ENCODE data around the gene EML3. TPM values are rescaled to one million over a fixed set of nuclear protein-coding genes. Genes with fewer than 3 reads are reported as not detected.
"Not testable (repeated sequence)": the region's sequence is repeated elsewhere in the genome, so short reads cannot be mapped to it uniquely, and the experiment has no call there.

The EML3 gene
- total and polyA plus RNA-seq, 2 of the 13 experiments (the other 11 are each of a cell fraction or from before 2014, with no cell fraction given): 10.6 to 12.3 TPM

DNA sequence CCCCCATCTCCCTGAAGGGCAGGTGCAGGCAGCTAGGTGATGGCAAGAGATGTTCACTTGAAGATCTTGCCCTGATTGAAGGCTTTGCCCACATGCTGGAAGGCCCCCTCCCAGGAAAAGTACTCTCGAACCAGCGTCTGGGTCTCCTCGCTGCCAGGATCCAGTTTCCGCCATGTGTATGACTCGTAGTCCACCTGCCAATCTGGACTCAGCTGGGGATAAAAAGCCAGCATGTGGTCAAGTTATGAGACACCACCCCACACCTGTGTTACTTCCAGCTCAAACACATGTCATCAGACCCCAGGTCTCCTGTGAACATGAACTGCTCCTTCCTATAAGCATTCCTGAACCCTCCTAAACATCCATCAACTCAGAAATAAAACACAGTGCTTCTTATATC lies 52.9 kb downstream of the EML3 start:
- FAIRE-seq; ATAC-seq; H3K4me2 ChIP-seq (ENCODE audit: low read depth, low read length); H3K27me3 ChIP-seq (ENCODE audit: control insufficient read depth in 1 of 2, insufficient read depth in 2 of 2, low read length in 2 of 2); DNase-seq (ENCODE audit: low spot score); H3K9ac ChIP-seq (ENCODE audit: insufficient read depth, low read depth, low read length); H3K4me3 ChIP-seq (replicated peaks in 1 of 3; ENCODE audit: insufficient read depth in 1 of 3, low read depth in 2 of 3, low read length in 3 of 3); H2AFZ ChIP-seq (ENCODE audit: low read length); H3K79me2 ChIP-seq (ENCODE audit: insufficient read depth, low read length); H3K9me3 ChIP-seq (ENCODE audit: low read length): not testable (repeated sequence)
- BruUV-seq (replicated peaks): TSS peak; percentile 98
- Histone ChIP-seq H3K36me3 (replicated peaks in 1 of 2; ENCODE audit: control insufficient read depth in 1 of 2, insufficient read depth in 2 of 2, low read length in 2 of 2) (peaks cover 10 to 58% of the 10 kb centered on the region in 2 experiments), H3K27ac (ENCODE audit: extremely low read length, insufficient read depth, low read length) (peak overlapping the region; percentile 47), H3K4me1 (ENCODE audit: insufficient read depth, low read length) (peaks cover 70% of the 10 kb centered on the region), H4K20me1 (ENCODE audit: insufficient read depth, low read length) (peaks cover 14% of the 10 kb centered on the region; the same call in 1 of the 2 replicates)
- WGBS (ENCODE audit: low lambda C conversion rate): 100% methylated on average over 2 of the region's 5 CpGs
- POLR2A ChIA-PET: interaction anchor here (1.2 to 2.3 kb wide), 6 partner anchors 8 to 112 kb away, joined by 3 to 22 read pairs (median 4); partner anchors contain the start of genes AHNAK, EEF1G, LBHD1 and TUT1
- peak; percentile 25; the same call in 1 of the 2 replicates for TF ChIP-seq POLR2AphosphoS5 (IDR thresholded peaks at IDR 0.05; ENCODE audit: low read depth, low read length)
- in situ Hi-C loops (cut with HindIII; ENCODE audit: extremely low pct_ligation_motif_present, low pct_unique_long_range_greater_than_20kb): loop anchor here (5.0 kb wide), 1 partner anchor 162 kb away; no protein-coding TSS in a partner anchor
- CTCF ChIA-PET (ENCODE audit: low intra/inter-chr PET ratio, low total read pairs): interaction anchor here (0.7 to 2.9 kb wide), 5 partner anchors 11 to 179 kb away, joined by 3 to 32 read pairs (median 10); no protein-coding TSS in a partner anchor
- intact Hi-C loops (cut with micrococcal nuclease; ENCODE audit: unreplicated experiment): loop anchor here (1.0 to 2.0 kb wide), 3 partner anchors 17 to 165 kb away; no protein-coding TSS in a partner anchor

- Histone ChIP-seq H3K27me3 (ENCODE audit: control insufficient read depth in 1 of 2, insufficient read depth in 2 of 2, low read length in 2 of 2) (no peaks in the 10 kb centered on the region), H3K36me3 (replicated peaks in 1 of 2; ENCODE audit: control insufficient read depth in 1 of 2, insufficient read depth in 2 of 2, low read length in 2 of 2) (peaks cover 10 to 56% of the 10 kb centered on the region in 2 experiments), H2AFZ (ENCODE audit: low read length) (no peak overlapping the region), H3K4me2 (ENCODE audit: low read depth, low read length) (no peak overlapping the region), H3K4me1 (ENCODE audit: insufficient read depth, low read length) (peaks cover 70% of the 10 kb centered on the region), H3K79me2 (ENCODE audit: insufficient read depth, low read length) (peaks cover 6% of the 10 kb centered on the region), H3K9ac (ENCODE audit: insufficient read depth, low read depth, low read length) (no peak overlapping the region), H3K4me3 (replicated peaks in 1 of 3; ENCODE audit: insufficient read depth in 1 of 3, low read depth in 2 of 3, low read length in 3 of 3) (no peak overlapping the region), H3K9me3 (ENCODE audit: low read length) (no peaks in the 10 kb centered on the region), H4K20me1 (ENCODE audit: insufficient read depth, low read length) (peaks cover 14% of the 10 kb centered on the region; the same call in 1 of the 2 replicates), H3K27ac (ENCODE audit: extremely low read length, insufficient read depth, low read length) (no peak overlapping the region)
- ChIA-PET POLR2A (interaction anchor here (0.7 to 1.6 kb wide), 5 partner anchors 12 to 61 kb away, joined by 3 to 5 read pairs (median 3); partner anchors contain the start of genes AHNAK, EEF1G and TUT1), CTCF (ENCODE audit: low intra/inter-chr PET ratio, low total read pairs) (interaction anchor here (2.4 to 2.9 kb wide), 2 partner anchors 16 to 165 kb away, joined by 10 to 19 read pairs; no protein-coding TSS in a partner anchor)
- intact Hi-C loops (cut with micrococcal nuclease; ENCODE audit: unreplicated experiment): no loop called here
- in situ Hi-C loops (cut with HindIII; ENCODE audit: extremely low pct_ligation_motif_present, low pct_unique_long_range_greater_than_20kb): loop anchor here (5.0 kb wide), 1 partner anchor 162 kb away; no protein-coding TSS in a partner anchor
- BruUV-seq (replicated peaks): no TSS peak
- FAIRE-seq: no peak
- no peak for DNase-seq (ENCODE audit: low spot score)
- 95% methylated on average over 8 of the region's 8 CpGs for WGBS (ENCODE audit: low lambda C conversion rate)
- ATAC-seq: no peak
- TF ChIP-seq FLYWCH1 (CRISPR knock-in tag; IDR thresholded peaks at IDR 0.05): no peak
- TF ChIP-seq, protein P1, sequence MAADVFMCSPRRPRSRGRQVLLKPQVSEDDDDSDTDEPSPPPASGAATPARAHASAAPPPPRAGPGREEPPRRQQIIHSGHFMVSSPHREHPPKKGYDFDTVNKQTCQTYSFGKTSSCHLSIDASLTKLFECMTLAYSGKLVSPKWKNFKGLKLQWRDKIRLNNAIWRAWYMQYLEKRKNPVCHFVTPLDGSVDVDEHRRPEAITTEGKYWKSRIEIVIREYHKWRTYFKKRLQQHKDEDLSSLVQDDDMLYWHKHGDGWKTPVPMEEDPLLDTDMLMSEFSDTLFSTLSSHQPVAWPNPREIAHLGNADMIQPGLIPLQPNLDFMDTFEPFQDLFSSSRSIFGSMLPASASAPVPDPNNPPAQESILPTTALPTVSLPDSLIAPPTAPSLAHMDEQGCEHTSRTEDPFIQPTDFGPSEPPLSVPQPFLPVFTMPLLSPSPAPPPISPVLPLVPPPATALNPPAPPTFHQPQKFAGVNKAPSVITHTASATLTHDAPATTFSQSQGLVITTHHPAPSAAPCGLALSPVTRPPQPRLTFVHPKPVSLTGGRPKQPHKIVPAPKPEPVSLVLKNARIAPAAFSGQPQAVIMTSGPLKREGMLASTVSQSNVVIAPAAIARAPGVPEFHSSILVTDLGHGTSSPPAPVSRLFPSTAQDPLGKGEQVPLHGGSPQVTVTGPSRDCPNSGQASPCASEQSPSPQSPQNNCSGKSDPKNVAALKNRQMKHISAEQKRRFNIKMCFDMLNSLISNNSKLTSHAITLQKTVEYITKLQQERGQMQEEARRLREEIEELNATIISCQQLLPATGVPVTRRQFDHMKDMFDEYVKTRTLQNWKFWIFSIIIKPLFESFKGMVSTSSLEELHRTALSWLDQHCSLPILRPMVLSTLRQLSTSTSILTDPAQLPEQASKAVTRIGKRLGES (CRISPR knock-in tag; IDR thresholded peaks at IDR 0.05; ENCODE audit: borderline replicate concordance): no peak
- TF ChIP-seq ZFP90 (CRISPR knock-in tag; IDR thresholded peaks at IDR 0.05; ENCODE audit: borderline replicate concordance): no peak
- TF ChIP-seq NCOA2 (CRISPR knock-in tag; IDR thresholded peaks at IDR 0.05): no peak
- TF ChIP-seq ZNF713 (CRISPR knock-in tag; IDR thresholded peaks at IDR 0.05): no peak
- no peak for TF ChIP-seq KAT7 (CRISPR knock-in tag; IDR thresholded peaks at IDR 0.05; ENCODE audit: borderline replicate concordance)
- no peak for TF ChIP-seq KDM5B (CRISPR knock-in tag; IDR thresholded peaks at IDR 0.05; ENCODE audit: borderline replicate concordance)
- TF ChIP-seq NR1H2 (CRISPR knock-in tag; IDR thresholded peaks at IDR 0.05; ENCODE audit: borderline replicate concordance, low read depth): no peak
- TF ChIP-seq ZNF446 (CRISPR knock-in tag; IDR thresholded peaks at IDR 0.05): no peak
- TF ChIP-seq SOX5 (CRISPR knock-in tag; IDR thresholded peaks at IDR 0.05; ENCODE audit: borderline replicate concordance): no peak
- TF ChIP-seq NFKBIZ (CRISPR knock-in tag; IDR thresholded peaks at IDR 0.05): no peak
Observed at GRCh38 chr11:62559204-62559603, 53.4 kb downstream of the EML3 start.

Data from HepG2 (cell line).